ENCODE data around the gene BRD3.

The BRD3 gene

DNA sequence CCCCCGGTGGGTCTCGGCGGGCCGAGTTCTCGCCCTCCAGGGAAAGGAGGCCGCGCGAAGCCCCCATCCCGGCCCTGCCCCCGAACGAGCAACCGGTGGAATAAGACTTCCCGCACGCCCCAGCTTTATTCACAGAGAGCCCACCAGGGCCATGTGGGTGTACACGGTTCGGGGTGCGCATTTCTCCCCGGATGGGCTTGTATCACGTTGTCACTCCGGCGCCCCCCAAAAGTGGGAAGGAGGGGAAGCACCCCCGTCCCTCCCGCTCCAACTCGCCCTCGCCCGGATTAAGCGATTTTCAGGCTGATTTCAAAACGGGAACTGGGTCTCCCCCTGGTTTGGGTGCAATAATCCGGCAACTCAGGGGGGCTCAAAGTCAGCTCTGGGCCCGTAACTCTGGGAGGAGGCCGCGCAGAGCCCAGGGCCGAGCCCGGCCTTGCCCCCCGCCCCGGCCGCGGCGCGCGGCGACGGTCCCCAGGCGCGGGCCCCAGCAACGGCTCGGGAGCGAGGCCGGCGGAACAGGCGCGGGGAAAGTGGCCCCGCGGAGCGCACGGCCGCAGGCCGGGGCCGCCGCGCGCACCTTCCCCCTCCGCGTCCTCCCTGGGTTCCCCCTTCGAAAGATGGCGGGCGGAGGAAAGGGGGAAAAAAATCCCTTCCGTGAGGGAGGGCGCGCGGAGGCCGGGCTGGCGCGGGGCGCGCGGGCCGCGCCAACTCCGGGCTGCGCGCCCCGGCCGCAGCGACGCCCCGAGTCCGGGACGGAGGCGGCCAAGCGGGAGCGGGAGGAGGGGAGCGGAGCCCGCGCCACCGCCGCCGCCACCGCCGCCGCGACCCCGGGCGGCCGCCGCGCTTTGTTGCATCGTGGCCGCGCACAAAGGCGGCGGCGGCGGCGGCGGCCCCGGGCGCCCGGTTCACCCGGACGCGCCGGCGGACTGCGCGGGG, 644 bp downstream of the BRD3 start:
- no peak for DNase-seq (ENCODE audit: low read depth)

GRCh38 chr9:134066526-134066912, 1.3 kb downstream of the BRD3 start:
- no peak for DNase-seq (ENCODE audit: low read depth)

DNA sequence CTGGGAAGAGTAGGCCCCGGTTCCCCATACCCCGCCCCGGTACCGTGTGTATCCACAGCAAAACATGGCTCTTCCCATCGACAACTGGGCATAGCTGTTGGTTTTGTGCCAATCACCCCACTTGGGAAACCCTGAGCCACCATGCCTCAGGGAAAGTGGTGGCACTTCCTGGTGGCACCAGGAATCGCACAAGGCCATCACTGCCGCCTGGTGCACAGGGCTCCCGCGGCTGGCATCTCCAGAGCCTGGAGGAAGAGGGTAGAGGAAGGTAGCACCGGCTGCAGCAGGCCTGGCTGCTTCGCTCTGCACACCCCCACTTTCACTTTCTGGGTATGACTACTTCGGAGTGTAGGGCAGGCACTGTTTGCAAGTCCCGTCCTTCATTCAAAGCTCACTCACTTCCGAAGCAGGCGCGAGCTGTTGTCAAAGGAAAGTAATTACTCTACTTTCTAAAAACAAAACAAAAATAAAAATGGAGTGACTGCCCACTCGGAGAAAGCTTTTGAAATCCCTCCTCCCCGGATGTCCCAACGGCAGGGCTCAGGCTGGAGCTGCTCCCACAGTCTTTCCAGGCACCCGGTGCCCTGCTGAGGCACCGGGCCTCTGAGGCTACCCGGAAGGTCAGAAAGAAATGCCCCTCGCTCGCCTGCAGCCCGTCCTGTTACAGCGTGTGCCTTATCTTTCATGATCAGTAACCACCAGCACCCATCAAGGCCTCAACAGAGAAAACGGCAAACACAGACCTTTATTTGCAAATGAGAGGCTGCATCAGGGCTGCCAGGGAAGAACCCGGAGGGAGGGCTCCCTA, 2.0 kb downstream of the BRD3 start:
- DNase-seq (ENCODE audit: low read depth): no peak

- no peak for DNase-seq (ENCODE audit: low read depth)
Observed at GRCh38 chr9:134064711-134065110, 3.1 kb downstream of the BRD3 start.

DNA sequence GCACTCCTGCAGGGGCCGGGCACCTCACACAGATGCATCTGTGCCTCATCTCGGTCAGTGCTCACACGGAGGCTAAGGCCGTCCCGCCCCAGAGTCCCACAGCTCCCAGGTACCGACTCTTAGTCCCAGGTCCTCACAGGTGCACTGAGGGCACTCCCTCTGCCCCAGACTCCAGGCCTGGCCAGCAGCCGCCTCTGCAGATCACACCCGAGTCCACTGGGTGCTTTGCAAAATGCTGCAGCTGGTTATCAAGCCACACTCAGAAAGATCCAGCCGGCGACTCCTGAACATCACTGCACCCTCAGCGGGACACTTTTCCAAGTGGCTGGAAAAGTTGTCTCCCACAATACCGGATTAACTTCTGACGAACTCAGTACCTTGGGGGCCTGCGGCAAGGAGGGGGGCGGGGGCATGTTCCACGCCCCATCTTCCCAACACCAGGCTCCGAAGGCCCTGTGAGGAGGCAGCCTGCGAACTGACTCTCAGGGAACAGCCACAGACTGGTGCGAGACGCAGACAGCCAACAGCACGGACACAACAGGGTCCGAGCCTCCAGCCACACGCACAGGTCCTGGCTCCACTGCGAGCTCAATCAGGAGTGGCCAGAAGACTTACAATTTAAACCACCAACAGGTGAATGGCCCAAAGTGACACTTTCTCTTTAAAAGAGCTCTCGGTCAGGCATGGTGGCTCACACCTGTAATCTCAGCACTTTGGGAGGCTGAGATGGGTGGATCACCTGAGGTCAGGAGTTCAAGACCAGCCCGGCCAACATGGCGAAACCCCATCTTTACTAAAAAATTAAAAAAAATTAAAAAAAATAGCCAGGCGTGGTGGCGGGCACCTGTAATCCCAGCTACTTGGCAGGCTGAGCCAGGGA, 4.0 kb downstream of the BRD3 start:
- no peak for DNase-seq (ENCODE audit: low read depth)

- no peak for DNase-seq (ENCODE audit: low read depth)
Observed at GRCh38 chr9:134063088-134063570, 4.7 kb downstream of the BRD3 start.

DNA sequence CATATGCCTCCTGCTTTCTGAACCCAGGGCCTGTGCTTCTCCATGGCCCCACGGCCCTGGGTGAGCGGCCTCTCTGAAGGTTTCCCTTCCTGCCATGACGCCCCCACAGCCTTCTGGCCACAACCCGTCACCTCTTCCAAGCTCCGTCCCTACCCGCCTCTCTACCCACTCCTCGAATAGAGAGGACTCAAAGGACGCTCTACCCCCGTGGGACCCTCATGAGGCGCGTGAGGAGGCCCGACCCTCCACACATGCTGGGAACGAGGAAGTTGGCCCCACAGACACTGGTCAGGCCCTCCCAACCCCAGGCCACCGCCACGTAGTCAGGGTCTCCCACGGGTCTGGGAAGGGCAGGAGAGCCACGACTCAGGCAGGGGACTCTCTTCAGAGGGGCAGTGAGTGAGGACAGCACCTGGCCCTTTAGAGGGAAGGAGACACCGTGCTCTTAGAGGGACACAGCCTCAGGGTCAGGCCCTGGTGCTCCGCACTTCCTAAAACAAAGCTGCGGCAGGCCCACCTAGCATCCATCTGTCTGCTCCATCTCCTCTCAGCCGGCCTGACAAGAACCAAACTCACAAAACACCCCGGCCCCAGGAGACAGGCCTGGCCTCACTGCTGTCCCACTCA, 5.3 kb downstream of the BRD3 start:
- DNase-seq (ENCODE audit: low read depth): no peak

DNA sequence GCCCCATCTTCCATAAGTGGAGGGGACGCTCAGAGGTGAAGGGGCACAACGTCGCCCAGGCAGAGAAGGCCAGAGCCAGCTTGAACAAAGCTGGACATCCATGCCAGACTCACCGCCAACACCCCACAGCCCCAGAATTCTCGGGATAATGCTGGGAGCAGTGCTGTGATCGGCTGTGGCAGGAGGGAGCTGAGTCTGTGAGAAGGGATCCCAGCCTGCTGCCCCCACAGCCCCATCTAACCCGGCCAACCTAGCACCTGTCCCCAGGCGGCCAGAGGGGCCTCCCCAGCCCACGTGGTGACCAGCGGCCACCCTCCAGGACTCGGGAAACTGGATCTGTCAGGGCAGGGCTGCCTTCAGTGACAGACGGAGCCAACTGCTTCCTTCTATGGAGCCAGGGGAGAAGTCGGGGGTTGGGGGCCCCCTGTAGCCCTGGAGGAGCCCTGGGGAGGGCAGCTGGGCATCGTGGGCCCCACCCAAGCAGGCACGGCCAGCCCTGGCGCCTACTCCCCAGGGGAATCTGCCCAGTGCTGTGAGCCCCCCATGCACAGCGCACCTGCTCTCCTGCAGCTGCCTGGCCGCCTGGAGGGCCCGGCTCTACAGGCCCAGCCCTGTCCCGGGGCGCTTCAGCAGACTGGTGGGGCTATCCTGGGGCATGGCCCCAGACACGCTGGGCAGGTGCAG, 6.0 kb downstream of the BRD3 start:
- no peak for DNase-seq (ENCODE audit: low read depth)

GRCh38 chr9:134061019-134061687, 6.7 kb downstream of the BRD3 start:
- DNase-seq (ENCODE audit: low read depth): no peak

DNA sequence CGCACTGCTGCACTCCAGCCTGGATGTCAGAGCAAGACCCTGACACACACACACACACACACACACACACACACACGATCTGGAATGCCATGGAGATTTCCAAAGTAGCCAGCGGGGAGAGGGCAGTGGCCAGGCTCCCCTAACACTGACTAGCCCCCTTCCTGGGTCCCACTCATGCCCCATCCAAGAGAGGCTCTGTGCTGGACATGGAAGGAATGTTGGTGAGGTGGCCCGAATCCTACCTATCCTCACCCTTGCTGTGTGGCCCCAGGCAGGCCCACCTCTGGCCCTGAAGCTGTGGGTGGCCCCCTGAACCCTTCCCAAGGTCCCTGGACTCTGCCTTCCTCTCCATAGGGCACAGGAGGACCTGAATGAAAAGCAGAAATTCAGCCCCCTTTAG, 7.3 kb downstream of the BRD3 start:
- DNase-seq (ENCODE audit: low read depth): no peak

DNA sequence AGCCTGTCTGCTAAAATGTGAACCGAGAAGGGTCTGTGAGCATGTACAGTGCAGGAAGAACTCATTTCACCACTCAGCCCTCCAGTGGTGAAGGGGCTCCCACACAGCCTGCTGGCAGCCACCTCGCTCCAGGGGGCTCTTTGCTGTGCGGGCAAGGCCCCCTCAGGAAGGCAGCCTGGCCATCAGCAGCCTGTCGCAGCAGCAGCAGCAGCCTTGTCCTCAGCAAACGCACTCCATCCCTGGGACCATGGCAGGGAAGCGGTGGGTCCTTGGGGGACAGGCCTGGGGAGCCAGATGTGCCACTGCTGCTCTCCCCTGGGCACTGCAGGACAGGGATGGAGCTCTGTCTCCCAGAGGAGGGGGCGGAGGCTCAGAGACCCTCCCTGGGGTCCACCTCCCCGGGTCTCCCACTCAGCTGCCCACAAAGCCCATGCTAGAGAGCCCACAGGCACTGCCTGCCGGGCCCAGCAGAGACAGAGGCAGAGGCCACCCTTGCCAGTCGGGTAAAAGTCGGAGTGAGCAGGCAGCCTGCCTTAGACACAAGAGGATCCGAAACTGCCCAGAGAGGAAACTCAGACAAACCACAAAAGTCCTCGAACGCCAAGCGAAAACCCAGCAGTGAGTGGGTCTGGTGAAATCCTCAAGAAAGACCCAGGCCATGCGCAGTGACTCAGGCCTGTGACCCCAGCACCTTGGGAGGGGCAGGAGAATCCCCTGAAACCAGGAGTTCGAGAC, 8.0 kb downstream of the BRD3 start:
- DNase-seq (ENCODE audit: low read depth): no peak

- no peak for DNase-seq (ENCODE audit: low read depth)
Observed at GRCh38 chr9:134059188-134059641, 8.6 kb downstream of the BRD3 start.

GRCh38 chr9:134058716-134059115, 9.1 kb downstream of the BRD3 start:
- no peak for DNase-seq (ENCODE audit: low read depth)

- DNase-seq (ENCODE audit: low read depth): no peak
Observed at GRCh38 chr9:134057751-134058701, 9.8 kb downstream of the BRD3 start.

DNA sequence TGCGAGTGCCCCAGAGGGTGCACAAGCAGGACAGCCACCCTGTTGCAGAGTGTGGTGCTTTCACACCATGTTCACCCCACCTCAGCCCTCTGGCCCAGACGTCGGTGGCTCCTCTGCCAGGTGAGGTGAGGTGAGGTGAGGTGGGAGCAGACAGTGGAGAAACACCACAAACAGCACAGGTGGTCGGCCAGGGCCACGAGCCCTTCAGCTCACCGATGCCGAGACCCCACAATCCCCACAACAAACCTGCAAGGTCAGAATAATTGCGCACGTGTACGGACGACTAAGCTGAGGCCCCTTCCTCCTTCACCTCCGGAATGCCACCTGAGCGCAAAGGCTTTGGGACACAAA, 10.5 kb downstream of the BRD3 start:
- DNase-seq (ENCODE audit: low read depth): no peak

DNA sequence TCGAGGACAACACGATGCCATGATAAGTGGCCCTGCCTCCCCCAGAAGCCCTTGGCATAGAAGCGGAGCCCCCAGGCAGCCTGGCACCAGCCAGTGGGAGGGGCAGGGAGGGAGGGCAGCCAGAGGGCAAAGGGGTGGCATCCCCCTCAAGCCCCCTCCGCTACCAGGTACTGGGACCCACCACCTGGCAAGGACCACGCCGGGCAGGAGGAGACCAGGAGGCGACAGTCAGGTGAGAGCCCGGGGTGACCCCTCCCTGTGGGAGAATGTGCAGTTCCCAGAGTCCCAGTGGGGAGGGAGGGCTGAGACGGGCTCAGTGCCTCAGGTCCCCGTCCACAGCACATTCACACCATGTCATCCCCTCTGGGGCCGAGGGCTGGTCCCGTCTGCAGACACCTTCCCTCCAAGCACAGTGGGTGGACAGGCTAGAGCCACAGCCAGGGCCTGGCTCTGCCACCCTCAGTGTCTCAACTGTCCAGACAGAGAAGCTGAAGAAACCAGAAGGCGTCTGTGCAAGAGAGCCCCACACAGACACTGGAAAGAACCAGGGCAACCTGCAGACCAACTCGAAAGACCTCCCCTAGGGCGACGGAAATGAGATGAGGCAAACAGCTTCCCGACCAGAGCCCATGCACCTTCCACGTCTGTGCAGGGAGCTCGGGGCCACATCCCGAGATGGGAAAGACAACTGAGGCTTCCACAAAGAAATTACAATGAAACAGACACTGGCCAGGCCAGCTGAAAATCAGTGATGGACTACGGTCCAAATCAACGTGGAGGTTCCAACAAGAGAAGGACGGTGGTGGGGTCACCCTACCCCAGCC, 11.1 kb downstream of the BRD3 start:
- no peak for DNase-seq (ENCODE audit: low read depth)

DNA sequence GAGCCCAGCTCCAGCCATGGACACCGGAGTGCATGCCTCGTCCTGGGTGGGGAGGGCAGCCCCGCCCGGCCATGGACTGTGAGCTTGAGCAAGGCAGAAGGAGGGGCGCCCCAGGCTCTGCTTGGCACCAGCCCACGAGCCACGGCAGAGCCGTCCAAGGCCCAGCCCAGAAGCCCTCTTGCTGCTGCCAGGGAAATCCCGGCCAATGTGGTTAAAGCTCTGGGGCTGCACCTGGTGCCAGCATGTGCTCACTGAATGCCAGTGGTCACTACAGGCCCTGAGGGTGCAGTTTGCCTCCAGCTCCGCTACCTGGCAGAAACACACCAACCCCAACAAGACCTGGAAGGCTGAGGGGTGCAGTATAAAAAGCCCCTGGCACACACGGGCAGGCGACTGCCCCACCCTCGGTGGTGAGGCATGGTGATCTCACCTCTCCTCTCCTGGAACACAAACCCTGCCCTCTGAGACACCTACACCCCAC, 11.8 kb downstream of the BRD3 start:
- no peak for DNase-seq (ENCODE audit: low read depth)

Data from CMK (cell line).